ENCODE data around the gene GALNT9. TPM values are rescaled to one million over a fixed set of nuclear protein-coding genes. Genes with fewer than 3 reads are reported as not detected.

Gene GALNT9
- polyA plus RNA-seq, 2 of the 4 experiments (the other 2 are of a cell fraction) = 0.66 to 2.8 TPM

DNA sequence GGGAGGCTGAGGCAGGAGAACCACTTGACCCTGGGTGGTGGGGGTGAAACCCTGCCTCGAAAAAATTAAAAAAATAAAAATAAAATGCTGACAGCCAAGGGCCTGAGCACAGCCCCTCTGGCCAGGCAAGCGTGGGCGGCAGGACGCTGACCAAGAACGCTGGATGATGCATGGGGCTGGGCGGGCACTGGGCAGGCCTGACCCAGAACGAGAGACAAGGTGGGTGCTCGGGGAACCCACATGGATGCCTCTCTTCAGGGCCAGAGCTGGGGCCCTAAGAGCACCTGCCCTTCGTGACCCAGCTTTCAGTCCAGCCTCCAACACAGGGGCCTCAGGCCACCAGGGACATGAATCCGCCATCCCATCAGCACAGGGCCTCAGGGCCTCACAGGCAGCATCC, 11.3 kb downstream of the GALNT9 start (continued):
- no peak for TF ChIP-seq RAD21 (conservative IDR thresholded peaks at IDR 0.05 in 1 of 2, IDR thresholded peaks at IDR 0.05 in 1 of 2)
- TF ChIP-seq HOXB5 (CRISPR knock-in tag; IDR thresholded peaks at IDR 0.05) = no peak

DNA sequence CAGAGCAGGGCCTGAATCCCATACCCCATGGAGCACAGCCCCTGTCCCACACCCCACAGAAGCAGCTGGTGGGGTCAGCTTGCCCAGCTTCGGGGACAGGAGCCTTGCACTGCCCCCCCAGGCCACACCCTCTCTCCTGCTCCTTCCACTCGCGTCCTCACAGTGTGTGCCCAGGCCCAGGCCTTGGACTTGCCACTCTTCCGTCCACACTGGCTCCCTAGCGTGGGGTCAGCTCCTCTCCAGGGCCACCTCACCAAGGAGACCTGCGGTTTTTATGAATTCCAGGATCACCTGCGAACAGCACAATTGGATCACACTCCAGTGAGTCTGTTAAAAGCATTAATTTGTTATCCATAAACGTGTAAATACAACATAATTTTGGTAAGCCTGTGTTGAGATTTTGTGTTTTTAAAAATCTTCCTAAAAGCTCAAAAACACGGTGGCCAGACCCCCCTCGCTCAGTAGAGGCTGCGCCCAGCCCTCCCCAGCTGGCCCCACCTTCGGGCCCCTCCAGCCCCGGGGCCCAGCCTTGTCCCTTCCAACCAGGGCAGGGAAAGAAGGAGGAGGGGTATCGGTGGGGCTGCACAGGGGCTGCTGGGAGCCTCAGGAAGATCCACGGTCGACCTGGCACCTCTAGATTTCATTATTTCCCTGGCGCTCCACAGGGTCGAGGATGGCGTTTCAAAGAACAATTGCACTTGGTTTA, 12.0 kb downstream of the GALNT9 start:
- DNase-seq (ENCODE audit: low read depth in 1 of 2, low spot score in 1 of 2) (no peak), FAIRE-seq (no peak), ATAC-seq (no peak)
- H3K27ac ChIP-seq = no peak overlapping the region
- ChIA-PET CTCF (interaction anchor here (0.9 to 1.3 kb wide), 3 partner anchors 22 to 164 kb away, joined by 3 read pairs; no protein-coding TSS in a partner anchor), POLR2A (no interaction called here)
- H3K4me3 ChIP-seq = no peak overlapping the region
- TF ChIP-seq EP300 (IDR thresholded peaks at IDR 0.05) (no peak), CEBPB (IDR thresholded peaks at IDR 0.05) (no peak), HOXB5 (CRISPR knock-in tag; IDR thresholded peaks at IDR 0.05) (no peak), MAFK (IDR thresholded peaks at IDR 0.05; ENCODE audit: partially characterized antibody) (no peak), KDM1A (IDR thresholded peaks at IDR 0.05; ENCODE audit: low read depth) (no peak), JUN (IDR thresholded peaks at IDR 0.05) (no peak), CHD4 (IDR thresholded peaks at IDR 0.05; ENCODE audit: borderline replicate concordance) (no peak), RAD21 (conservative IDR thresholded peaks at IDR 0.05 in 1 of 2, IDR thresholded peaks at IDR 0.05 in 1 of 2) (no peak), MAZ (IDR thresholded peaks at IDR 0.05; ENCODE audit: borderline replicate concordance, low read depth, low read length) (no peak), RNF2 (IDR thresholded peaks at IDR 0.05; ENCODE audit: borderline replicate concordance, low read depth) (no peak), RARB (CRISPR knock-in tag; IDR thresholded peaks at IDR 0.05) (no peak), POLR2A (IDR thresholded peaks at IDR 0.05; ENCODE audit: low read length) (no peak), EHMT2 (IDR thresholded peaks at IDR 0.05; ENCODE audit: low read depth) (no peak), ZNF302 (CRISPR knock-in tag; IDR thresholded peaks at IDR 0.05) (no peak)
- TF ChIP-seq, protein P1, sequence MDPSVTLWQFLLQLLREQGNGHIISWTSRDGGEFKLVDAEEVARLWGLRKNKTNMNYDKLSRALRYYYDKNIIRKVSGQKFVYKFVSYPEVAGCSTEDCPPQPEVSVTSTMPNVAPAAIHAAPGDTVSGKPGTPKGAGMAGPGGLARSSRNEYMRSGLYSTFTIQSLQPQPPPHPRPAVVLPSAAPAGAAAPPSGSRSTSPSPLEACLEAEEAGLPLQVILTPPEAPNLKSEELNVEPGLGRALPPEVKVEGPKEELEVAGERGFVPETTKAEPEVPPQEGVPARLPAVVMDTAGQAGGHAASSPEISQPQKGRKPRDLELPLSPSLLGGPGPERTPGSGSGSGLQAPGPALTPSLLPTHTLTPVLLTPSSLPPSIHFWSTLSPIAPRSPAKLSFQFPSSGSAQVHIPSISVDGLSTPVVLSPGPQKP (IDR thresholded peaks at IDR 0.05; ENCODE audit: low read depth, low read length) = no peak
- TF ChIP-seq, protein P2, sequence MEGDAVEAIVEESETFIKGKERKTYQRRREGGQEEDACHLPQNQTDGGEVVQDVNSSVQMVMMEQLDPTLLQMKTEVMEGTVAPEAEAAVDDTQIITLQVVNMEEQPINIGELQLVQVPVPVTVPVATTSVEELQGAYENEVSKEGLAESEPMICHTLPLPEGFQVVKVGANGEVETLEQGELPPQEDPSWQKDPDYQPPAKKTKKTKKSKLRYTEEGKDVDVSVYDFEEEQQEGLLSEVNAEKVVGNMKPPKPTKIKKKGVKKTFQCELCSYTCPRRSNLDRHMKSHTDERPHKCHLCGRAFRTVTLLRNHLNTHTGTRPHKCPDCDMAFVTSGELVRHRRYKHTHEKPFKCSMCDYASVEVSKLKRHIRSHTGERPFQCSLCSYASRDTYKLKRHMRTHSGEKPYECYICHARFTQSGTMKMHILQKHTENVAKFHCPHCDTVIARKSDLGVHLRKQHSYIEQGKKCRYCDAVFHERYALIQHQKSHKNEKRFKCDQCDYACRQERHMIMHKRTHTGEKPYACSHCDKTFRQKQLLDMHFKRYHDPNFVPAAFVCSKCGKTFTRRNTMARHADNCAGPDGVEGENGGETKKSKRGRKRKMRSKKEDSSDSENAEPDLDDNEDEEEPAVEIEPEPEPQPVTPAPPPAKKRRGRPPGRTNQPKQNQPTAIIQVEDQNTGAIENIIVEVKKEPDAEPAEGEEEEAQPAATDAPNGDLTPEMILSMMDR (IDR thresholded peaks at IDR 0.05) = no peak
- TF ChIP-seq, protein P3, sequence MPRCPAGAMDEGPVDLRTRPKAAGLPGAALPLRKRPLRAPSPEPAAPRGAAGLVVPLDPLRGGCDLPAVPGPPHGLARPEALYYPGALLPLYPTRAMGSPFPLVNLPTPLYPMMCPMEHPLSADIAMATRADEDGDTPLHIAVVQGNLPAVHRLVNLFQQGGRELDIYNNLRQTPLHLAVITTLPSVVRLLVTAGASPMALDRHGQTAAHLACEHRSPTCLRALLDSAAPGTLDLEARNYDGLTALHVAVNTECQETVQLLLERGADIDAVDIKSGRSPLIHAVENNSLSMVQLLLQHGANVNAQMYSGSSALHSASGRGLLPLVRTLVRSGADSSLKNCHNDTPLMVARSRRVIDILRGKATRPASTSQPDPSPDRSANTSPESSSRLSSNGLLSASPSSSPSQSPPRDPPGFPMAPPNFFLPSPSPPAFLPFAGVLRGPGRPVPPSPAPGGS (IDR thresholded peaks at IDR 0.05) = no peak
- TF ChIP-seq, protein P4, sequence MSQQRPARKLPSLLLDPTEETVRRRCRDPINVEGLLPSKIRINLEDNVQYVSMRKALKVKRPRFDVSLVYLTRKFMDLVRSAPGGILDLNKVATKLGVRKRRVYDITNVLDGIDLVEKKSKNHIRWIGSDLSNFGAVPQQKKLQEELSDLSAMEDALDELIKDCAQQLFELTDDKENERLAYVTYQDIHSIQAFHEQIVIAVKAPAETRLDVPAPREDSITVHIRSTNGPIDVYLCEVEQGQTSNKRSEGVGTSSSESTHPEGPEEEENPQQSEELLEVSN (IDR thresholded peaks at IDR 0.05; ENCODE audit: borderline replicate concordance, low read depth) = no peak
- H3K4me1 ChIP-seq = no peaks in the 10 kb centered on the region
- H3K4me2 ChIP-seq = no peak overlapping the region
- no peaks in the 10 kb centered on the region for H3K9me3 ChIP-seq
- 62% methylated on average over 19 of the region's 19 CpGs for WGBS (ENCODE audit: missing lambda C conversion rate)

Measured in A549 (cell line).